ENCODE measurements around the gene XKR7. TPM values are rescaled to one million over a fixed set of nuclear protein-coding genes. Genes with fewer than 3 reads are reported as not detected.
A peak's percentile ranks its signal among the peaks of the same experiment; 100 is the strongest.

The XKR7 gene
- total RNA-seq, 1 donor, result under 0.01 TPM

- Histone ChIP-seq H3K4me1 (ENCODE audit: insufficient read depth, low read length) (no peaks in the 10 kb centered on the region), H3K27ac (ENCODE audit: low read depth, low read length) (no peak overlapping the region), H3K36me3 (ENCODE audit: insufficient read depth, low read length) (no peaks in the 10 kb centered on the region), H4K20me1 (ENCODE audit: insufficient read depth, low read length) (no peaks in the 10 kb centered on the region), H2AFZ (ENCODE audit: low read length) (no peak overlapping the region), H3K27me3 (ENCODE audit: insufficient read depth, low read length) (peaks cover 16% of the 10 kb centered on the region), H3K9me3 (ENCODE audit: low read depth, low read length) (no peaks in the 10 kb centered on the region), H3K79me2 (ENCODE audit: insufficient read depth, low read length) (no peaks in the 10 kb centered on the region), H3K4me2 (ENCODE audit: insufficient read depth, low read length) (no peak overlapping the region), H3K4me3 (ENCODE audit: insufficient read depth, low read length) (no peak overlapping the region)
- no peak for TF ChIP-seq CTCF (IDR thresholded peaks at IDR 0.05; ENCODE audit: extremely low read depth, low read depth, low read length)
- DNase-seq (ENCODE audit: insufficient read length, low spot score, missing footprints), result no peak
Measured at GRCh38 chr20:32012159-32012688, 44.3 kb downstream of the XKR7 start.

- Histone ChIP-seq H3K79me2 (ENCODE audit: insufficient read depth, low read length) (no peaks in the 10 kb centered on the region), H3K9me3 (ENCODE audit: low read depth, low read length) (no peaks in the 10 kb centered on the region), H3K27ac (ENCODE audit: low read depth, low read length) (no peak overlapping the region), H2AFZ (ENCODE audit: low read length) (no peak overlapping the region), H3K4me1 (ENCODE audit: insufficient read depth, low read length) (no peaks in the 10 kb centered on the region), H3K36me3 (ENCODE audit: insufficient read depth, low read length) (no peaks in the 10 kb centered on the region), H3K4me3 (ENCODE audit: insufficient read depth, low read length) (no peak overlapping the region), H3K27me3 (ENCODE audit: insufficient read depth, low read length) (peaks cover 21% of the 10 kb centered on the region), H3K4me2 (ENCODE audit: insufficient read depth, low read length) (no peak overlapping the region), H4K20me1 (ENCODE audit: insufficient read depth, low read length) (no peaks in the 10 kb centered on the region)
- TF ChIP-seq CTCF (IDR thresholded peaks at IDR 0.05; ENCODE audit: extremely low read depth, low read depth, low read length), result no peak
- no peak for DNase-seq (ENCODE audit: insufficient read length, low spot score, missing footprints)
Measured at GRCh38 chr20:32013326-32013725, 45.4 kb downstream of the XKR7 start.

GRCh38 chr20:32017711-32018251, 49.8 kb downstream of the XKR7 start:
- Histone ChIP-seq H3K36me3 (ENCODE audit: insufficient read depth, low read length) (no peaks in the 10 kb centered on the region), H3K27ac (ENCODE audit: low read depth, low read length) (no peak overlapping the region), H3K9me3 (ENCODE audit: low read depth, low read length) (no peaks in the 10 kb centered on the region), H3K4me1 (ENCODE audit: insufficient read depth, low read length) (no peaks in the 10 kb centered on the region), H3K79me2 (ENCODE audit: insufficient read depth, low read length) (no peaks in the 10 kb centered on the region), H3K27me3 (ENCODE audit: insufficient read depth, low read length) (peaks cover 54% of the 10 kb centered on the region), H3K4me2 (ENCODE audit: insufficient read depth, low read length) (no peak overlapping the region), H4K20me1 (ENCODE audit: insufficient read depth, low read length) (no peaks in the 10 kb centered on the region), H3K4me3 (ENCODE audit: insufficient read depth, low read length) (no peak overlapping the region), H2AFZ (ENCODE audit: low read length) (no peak overlapping the region)
- peak; percentile 86 for DNase-seq (ENCODE audit: insufficient read length, low spot score, missing footprints)
- no peak for TF ChIP-seq CTCF (IDR thresholded peaks at IDR 0.05; ENCODE audit: extremely low read depth, low read depth, low read length)

GRCh38 chr20:32018269-32019155, 50.6 kb downstream of the XKR7 start:
- Histone ChIP-seq H3K36me3 (ENCODE audit: insufficient read depth, low read length) (no peaks in the 10 kb centered on the region), H3K4me2 (ENCODE audit: insufficient read depth, low read length) (peak overlapping the region; percentile 43), H3K9me3 (ENCODE audit: low read depth, low read length) (no peaks in the 10 kb centered on the region), H2AFZ (ENCODE audit: low read length) (no peak overlapping the region), H4K20me1 (ENCODE audit: insufficient read depth, low read length) (no peaks in the 10 kb centered on the region), H3K4me1 (ENCODE audit: insufficient read depth, low read length) (no peaks in the 10 kb centered on the region), H3K27ac (ENCODE audit: low read depth, low read length) (no peak overlapping the region), H3K79me2 (ENCODE audit: insufficient read depth, low read length) (no peaks in the 10 kb centered on the region), H3K27me3 (ENCODE audit: insufficient read depth, low read length) (peaks cover 59% of the 10 kb centered on the region), H3K4me3 (ENCODE audit: insufficient read depth, low read length) (peak overlapping the region; percentile 19)
- no peak for TF ChIP-seq CTCF (IDR thresholded peaks at IDR 0.05; ENCODE audit: extremely low read depth, low read depth, low read length)
- DNase-seq (ENCODE audit: insufficient read length, low spot score, missing footprints), result peak; percentile 88

Data from osteoblast (primary cell).